Measurements from ENCODE around the gene KDM4D.
A peak's percentile ranks its signal among the peaks of the same experiment; 100 is the strongest.

Gene KDM4D

GRCh38 chr11:94968334-94968958 is 5.1 kb upstream of the KDM4D start:
- no peak for DNase-seq (ENCODE audit: extremely low read depth, low read depth)
- H3K4me3 ChIP-seq (replicated peaks; ENCODE audit: low read depth, low read length) = no peak overlapping the region
- TF ChIP-seq CTCF (IDR thresholded peaks at IDR 0.05; ENCODE audit: low read depth, low read length, missing control alignments) = peak; percentile 49

- no peak for TF ChIP-seq CTCF (IDR thresholded peaks at IDR 0.05; ENCODE audit: low read depth, low read length, missing control alignments)
- H3K4me3 ChIP-seq (replicated peaks; ENCODE audit: low read depth, low read length) = peak overlapping the region; percentile 96
- no peak for DNase-seq (ENCODE audit: extremely low read depth, low read depth)
Measured at GRCh38 chr11:94972700-94973098, 810 bp upstream of the KDM4D start.

- peak overlapping the region; percentile 96 for H3K4me3 ChIP-seq (replicated peaks; ENCODE audit: low read depth, low read length)
- no peak for DNase-seq (ENCODE audit: extremely low read depth, low read depth)
- no peak for TF ChIP-seq CTCF (IDR thresholded peaks at IDR 0.05; ENCODE audit: low read depth, low read length, missing control alignments)
Measured at GRCh38 chr11:94974178-94974577, 669 bp downstream of the KDM4D start.

GRCh38 chr11:94975599-94975998 is 2.1 kb downstream of the KDM4D start:
- no peak for TF ChIP-seq CTCF (IDR thresholded peaks at IDR 0.05; ENCODE audit: low read depth, low read length, missing control alignments)
- no peak overlapping the region for H3K4me3 ChIP-seq (replicated peaks; ENCODE audit: low read depth, low read length)
- DNase-seq (ENCODE audit: extremely low read depth, low read depth) = no peak

GRCh38 chr11:94987378-94987777 is 13.9 kb downstream of the KDM4D start:
- TF ChIP-seq CTCF (IDR thresholded peaks at IDR 0.05; ENCODE audit: low read depth, low read length, missing control alignments) = no peak
- no peak for DNase-seq (ENCODE audit: extremely low read depth, low read depth)
- H3K4me3 ChIP-seq (replicated peaks; ENCODE audit: low read depth, low read length) = no peak overlapping the region

GRCh38 chr11:94988748-94989147 is 15.2 kb downstream of the KDM4D start:
- no peak for DNase-seq (ENCODE audit: extremely low read depth, low read depth)

More at GRCh38 chr11:94988748-94989147, 15.2 kb downstream of the KDM4D start:
- TF ChIP-seq CTCF (IDR thresholded peaks at IDR 0.05; ENCODE audit: low read depth, low read length, missing control alignments) = no peak
- H3K4me3 ChIP-seq (replicated peaks; ENCODE audit: low read depth, low read length) = no peak overlapping the region

All from HFF-Myc (cell line).